ENCODE results near the gene PLA2G2F.

Gene PLA2G2F

DNA sequence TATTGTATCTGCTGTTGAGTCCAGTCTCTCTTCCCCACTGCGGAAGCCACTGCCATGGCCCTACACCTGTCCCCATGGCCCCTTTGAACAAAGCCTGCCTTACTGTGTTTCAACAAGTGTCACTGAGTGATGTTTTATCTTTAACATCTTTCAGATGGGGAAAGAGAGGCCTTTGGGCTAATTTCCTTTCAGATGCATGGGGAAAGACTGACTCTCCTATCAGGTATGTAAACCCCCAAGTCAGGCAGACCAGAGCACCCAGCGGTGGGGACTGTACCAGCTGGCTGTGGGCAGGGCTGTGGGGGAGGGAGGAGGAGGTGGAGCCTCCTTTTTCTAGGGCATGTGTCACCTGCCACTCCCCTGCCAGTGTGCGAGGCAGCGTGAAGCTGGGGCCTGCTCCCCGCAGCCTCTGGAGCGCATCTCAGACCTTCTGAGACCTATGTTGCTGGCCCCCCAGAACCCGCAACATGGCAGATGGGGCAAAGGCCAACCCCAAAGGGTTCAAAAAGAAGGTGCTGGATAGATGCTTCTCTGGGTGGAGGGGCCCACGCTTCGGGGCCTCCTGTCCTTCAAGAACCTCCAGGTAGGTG lies at the start of gene PLA2G2F:
Gene PLA2G2F (plus strand): TSS at position 363 of the 590 bp plus-strand sequence. CDS start 105 bp downstream, at position 468.
- DNase-seq, result no peak

GRCh38 chr1:20089328-20090077 lies 49.6 kb upstream of the PLA2G2F start:
- no peak for DNase-seq

DNA sequence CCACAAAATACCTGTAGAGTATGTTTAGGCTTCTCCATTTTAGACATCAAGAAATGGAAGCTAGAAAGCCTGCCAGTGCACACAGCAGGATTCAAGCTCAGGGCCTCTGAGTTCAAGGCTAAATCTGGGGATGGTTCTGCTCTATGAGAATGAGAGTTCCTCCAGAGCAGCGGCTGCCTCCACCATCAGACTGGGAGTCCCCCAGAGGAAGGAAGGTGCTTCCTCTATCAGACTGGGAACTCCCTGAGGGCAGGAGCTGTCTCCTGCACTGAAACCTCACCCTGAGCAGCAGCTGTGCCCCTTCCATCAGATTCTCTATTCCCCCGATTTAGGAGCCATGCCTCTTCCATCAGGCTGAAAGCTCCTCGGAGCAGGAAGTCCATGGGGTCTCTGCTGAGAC lies 49.0 kb upstream of the PLA2G2F start:
- DNase-seq, result no peak

- no peak for DNase-seq
These were observed 48.5 kb upstream of the PLA2G2F start for GRCh38 chr1:20090641-20091040.

DNA sequence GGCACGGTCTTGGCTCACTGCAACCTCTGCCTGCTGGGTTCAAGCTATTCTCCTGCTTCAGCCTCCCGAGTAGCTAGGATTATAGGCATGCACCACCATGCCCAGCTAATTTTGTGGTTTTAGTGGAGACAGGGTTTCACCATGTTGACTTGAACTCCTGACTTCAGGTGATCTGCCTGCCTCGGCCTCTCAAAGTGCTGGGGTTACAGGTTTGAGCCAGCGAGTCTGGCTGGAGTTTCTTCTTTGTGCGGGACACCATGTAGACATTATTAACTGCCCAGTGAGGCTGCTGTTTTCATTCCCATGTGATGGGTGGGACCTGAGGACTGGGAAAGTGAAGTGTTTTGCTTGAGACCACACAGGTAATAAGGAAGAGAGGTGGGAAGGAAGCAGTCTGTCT lies 45.8 kb upstream of the PLA2G2F start:
- DNase-seq, result no peak

DNA sequence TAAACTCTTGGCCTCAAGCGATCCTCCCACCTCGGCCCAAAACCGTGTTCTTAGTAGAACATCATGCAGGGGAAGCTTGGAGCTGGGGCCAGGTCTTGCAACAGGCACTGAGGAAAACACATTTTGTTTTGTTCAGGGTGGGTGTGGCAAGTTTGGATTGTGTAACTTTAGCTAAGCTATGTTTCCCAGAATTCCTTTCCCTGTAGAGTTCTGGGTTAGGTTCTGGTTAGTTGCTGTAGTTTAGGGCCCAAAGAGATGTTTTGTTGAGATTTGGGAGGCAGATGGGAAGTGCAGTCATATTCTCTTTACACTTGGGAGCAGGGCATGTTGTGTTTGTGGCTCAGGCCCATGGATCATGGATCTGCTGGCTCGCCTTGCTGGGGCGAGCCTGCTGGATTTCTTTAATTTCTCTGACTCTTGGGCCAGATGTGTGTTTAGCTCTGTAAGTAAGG lies 45.2 kb upstream of the PLA2G2F start:
- DNase-seq, result no peak

DNA sequence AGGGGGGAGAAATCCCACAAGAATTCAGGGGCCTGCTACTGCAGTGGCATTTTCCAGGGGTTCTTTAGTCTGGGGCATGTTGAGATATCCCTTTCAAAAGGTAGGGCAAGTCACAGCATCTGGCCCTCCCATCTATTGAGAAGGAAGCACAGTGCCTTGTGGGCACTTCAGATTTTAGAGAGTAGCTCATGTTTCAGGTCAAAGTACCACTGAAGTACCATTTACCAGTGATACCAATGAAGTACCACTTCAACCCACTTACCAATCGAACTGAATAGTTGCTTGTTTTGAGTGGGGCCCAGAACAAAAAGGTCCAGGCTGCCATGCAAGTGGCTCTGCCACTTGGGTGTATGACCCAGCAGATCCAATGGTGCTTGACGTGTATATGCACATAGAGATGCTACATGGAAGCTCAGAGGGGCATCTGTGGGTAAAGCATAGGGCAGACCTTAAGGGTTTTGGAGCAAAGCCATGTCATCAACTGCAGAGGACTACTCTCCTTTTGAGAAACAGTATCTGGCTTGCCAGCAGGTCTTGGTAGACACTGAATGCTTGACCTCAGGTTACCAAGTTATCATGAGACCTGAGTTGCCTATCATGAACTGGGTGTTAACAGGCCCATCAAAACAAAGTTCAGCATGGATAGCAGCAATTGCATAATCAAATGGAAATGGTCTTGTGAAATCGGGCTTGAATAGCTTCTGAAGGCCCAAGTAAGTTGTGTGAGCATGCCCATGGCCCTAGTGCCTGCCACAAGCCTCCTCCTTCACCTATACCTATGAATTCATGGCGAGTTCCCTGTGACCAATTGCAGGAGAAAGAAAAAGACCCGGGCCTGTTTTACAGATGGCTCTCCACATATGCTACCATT lies 43.3 kb upstream of the PLA2G2F start:
- DNase-seq, result no peak

DNA sequence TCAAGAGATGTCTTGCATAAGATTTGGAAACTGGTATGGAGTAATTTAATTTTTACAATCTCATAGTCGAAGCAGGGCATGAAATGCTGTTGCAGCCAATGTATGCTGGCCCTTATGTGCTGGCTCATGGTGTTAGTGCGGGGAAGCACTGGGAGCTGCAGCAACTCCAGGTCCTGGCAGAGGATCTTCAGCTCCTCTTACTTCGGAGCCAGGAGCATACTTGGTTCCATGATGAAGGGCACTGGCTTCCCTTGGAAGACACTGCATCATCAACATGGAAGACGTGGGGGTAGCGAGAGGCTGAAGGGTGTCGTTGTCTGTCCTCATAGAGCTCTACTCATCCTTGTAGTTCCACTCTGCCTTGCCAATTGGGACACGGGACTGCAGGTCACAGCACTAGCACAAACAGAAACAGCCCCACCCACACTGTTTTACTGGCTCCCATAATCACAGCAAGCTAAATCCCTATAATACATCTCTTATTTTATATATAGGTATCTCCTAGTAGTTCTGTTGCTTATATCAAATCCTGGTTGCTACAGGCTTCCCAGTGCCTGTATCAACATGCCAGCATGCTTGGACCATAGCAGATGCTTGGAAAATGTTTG lies 42.2 kb upstream of the PLA2G2F start:
- DNase-seq, result no peak

DNA sequence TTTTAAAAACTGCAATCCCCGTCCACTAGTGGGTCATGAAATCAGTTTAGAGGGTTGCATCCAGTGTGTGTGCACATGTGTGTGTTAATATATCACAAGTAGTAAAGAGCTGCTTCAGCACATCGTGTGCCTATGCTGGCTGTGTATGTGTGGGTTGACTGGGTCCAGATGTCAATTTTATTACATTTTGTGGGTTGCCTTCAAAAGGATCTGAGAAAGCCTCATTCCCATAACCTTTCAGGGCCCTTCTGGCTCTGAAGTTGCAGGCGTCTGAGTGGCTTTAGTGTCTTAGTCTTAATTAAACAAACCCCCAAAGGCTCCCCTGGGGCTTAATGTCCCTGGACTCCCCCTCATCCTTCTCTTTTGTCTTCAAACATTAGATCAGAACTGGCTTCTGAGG lies 39.6 kb upstream of the PLA2G2F start:
- no peak for DNase-seq

GRCh38 chr1:20100632-20101355 lies 38.3 kb upstream of the PLA2G2F start:
- peak; percentile 49 for DNase-seq

DNA sequence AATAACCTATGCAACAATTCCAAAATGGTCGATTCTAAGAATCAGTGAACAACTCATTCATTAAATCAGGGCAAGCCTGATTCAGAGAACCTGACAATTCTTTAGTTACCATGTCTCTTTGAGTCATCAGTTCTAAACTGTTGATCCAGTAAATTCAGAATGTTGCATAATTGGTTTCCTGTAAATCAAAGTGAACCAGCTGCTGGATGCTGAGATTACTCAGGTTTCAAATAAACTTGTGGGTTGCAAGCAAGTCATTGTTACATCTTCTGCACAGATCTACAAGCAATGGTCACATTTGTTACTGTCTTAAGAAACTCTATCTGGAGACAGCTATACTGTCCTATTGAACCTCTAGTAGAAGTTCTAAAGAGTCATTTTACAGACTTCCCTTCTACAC lies 36.2 kb upstream of the PLA2G2F start:
- DNase-seq, result peak; percentile 21

- DNase-seq, result no peak
These were observed 33.3 kb upstream of the PLA2G2F start for GRCh38 chr1:20105856-20106255.

DNA sequence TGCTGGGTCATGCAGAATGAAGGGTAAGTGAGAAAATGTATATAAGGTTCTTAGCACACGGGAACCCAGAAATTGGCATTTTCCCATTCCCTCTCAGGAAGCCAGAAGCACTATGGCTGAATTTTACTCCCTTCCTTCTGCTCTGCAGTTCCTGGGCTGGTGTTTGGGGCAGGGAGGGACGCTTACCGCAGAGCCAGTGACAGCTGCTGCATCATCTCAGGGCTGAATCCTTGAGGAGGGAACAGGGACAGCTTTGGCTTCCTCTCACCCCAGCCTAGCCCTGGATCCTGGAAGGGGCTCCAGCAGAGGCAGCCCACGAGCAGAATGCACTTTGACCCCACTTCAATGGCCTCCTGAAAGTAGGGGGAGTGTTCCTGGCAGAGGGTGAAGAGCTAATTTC lies 31.8 kb upstream of the PLA2G2F start:
- no peak for DNase-seq

GRCh38 chr1:20107796-20108195 lies 31.3 kb upstream of the PLA2G2F start:
- no peak for DNase-seq

- no peak for DNase-seq
These were observed 30.6 kb upstream of the PLA2G2F start for GRCh38 chr1:20108366-20109123.

- DNase-seq, result no peak
These were observed 29.8 kb upstream of the PLA2G2F start for GRCh38 chr1:20109223-20109856.

- DNase-seq, result peak; percentile 25
These were observed 28.4 kb upstream of the PLA2G2F start for GRCh38 chr1:20110679-20111078.

DNA sequence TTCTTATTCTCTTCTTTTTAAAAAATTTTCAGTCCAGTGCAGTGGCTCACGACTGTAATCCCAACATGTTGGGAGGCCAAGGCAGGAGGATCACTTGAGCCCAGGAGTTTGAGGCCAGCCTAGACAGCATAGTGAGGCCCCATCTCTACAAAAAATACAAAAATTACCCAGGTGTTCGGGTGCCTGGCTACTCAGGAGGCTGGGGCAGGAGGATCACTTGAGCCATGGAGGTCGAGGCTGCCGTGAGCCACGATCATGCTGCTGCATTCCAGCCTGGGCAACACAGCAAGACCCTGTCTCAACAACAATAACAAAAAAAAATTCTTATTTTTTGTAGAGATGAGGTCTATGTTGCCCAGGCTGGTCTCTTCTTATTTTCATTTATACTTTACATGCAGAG lies 27.7 kb upstream of the PLA2G2F start:
- no peak for DNase-seq

DNA sequence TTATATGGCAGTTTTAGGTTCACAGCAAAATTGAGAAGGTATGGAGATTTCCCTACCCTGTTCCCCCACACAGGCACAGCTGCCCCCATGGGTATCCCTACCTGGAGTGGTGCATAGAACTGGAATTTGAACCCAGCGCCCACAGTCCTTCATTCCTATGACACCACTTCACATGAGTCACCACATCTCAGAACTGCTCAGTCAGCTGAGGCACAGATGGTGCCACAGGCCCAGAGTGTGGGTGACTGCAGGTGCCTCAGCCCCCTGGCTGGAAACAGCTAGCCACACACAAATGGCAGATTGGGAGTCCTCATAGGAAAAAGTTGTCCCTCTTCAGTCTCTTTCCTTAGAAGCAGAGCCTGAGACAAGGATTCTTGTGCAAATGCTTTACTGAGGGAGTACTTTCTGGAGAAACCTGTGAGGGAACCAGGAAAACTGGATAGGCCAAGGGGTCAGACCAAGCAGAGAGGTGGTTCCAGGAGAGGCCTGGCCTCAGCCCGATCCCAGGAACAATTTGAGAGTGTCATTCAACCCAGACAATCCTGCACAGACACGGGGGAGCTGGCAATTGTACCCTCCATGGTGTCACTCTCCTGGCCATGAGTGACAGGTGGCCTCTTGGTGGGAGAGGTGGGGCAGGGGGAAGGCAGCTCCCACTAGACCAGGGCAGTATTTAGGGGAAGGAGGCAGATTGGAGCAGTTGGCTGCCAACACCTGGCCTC lies 26.7 kb upstream of the PLA2G2F start:
- DNase-seq, result no peak

GRCh38 chr1:20114021-20114648 lies 25.0 kb upstream of the PLA2G2F start:
- DNase-seq, result no peak
